Prostate gland (tissue), 2 donors: ENCODE data around the gene BRINP2. TPM values are rescaled to one million over a fixed set of nuclear protein-coding genes. Genes with fewer than 3 reads are reported as not detected.

Experiments used
- DNase-seq: peaks from one replicate; pipeline ENCODE4 v3.0.0-alpha.2; 2019; ENCODE audit warnings: low spot score
- H3K27ac ChIP-seq, 2 donors: fragments of 200-600 bp; sonication (generic); 2 replicates each; pipeline ENCODE4 v1.5.1; 2017 to 2019
- H3K27me3 ChIP-seq: fragments of 200-600 bp; sonication (generic); replicated peaks from 2 replicates; pipeline ENCODE4 v1.5.1; 2019; ENCODE audit not compliant: insufficient read depth
- H3K36me3 ChIP-seq, 2 donors: fragments of 200-600 bp; sonication (generic); 1 replicate in 1 of 2; 2 replicates in 1 of 2; pipeline versions ENCODE4 v1.5.1 to v1.8.1; 2017 to 2019
- H3K4me1 ChIP-seq: fragments of 200-600 bp; sonication (generic); replicated peaks from 2 replicates; pipeline ENCODE4 v1.5.1; 2019
- H3K4me3 ChIP-seq, 2 donors: fragments of 200-600 bp; sonication (generic); 2 replicates each; pipeline ENCODE4 v1.5.1; 2017 to 2019
- H3K9me3 ChIP-seq: fragments of 200-600 bp; sonication (generic); 2 replicates; pipeline ENCODE4 v1.5.1; 2017
- CTCF ChIP-seq, 4 experiments: fragments of 200-600 bp in 2 of 4; fragments of 450-650 bp in 2 of 4; sonication (generic) in 2 of 4; IDR thresholded peaks; 1 replicate in 3 of 4; 2 replicates in 1 of 4; pipeline ENCODE4 v1.5.1; 2016 to 2019; ENCODE audit warnings: antibody characterized with exemption in 4 of 4, mild to moderate bottlenecking in 2 of 4, moderate library complexity in 2 of 4
- POLR2A ChIP-seq: fragments of 450-650 bp; IDR thresholded peaks from one replicate; pipeline ENCODE4 v1.6.1; 2016; ENCODE audit warnings: antibody characterized with exemption, mild to moderate bottlenecking
- POLR2AphosphoS5 ChIP-seq: sonication (generic); formaldehyde crosslinking; IDR thresholded peaks from one replicate; pipeline ENCODE4 v1.6.1; 2017; ENCODE audit warnings: antibody characterized with exemption
- WGBS: methylation state at CpG from one replicate; pipeline ENCODE4 v1.1.5; 2018; 5-methylcytosine and 5-hydroxymethylcytosine counted together
- intact Hi-C: fragments of 100-400 bp; cut with DNase I; formaldehyde crosslinking; loops from one replicate; pipeline ENCODE4 v1.14.2; 2022
- total RNA-seq, 2 donors: library from RNA; depleted of rRNA; stranded (reverse); fragments of >200 nt; gene quantifications; one replicate each; pipeline ENCODE4 v1.1.0, GENCODE V29; 2016

BRINP2 gene
- total RNA-seq, 2 donors from 2014 or later = 2.3 TPM; not detected in 1

- intact Hi-C loops = no loop called here
Observed at GRCh38 chr1:177305040-177306018, 134.6 kb downstream of the BRINP2 start.

DNA sequence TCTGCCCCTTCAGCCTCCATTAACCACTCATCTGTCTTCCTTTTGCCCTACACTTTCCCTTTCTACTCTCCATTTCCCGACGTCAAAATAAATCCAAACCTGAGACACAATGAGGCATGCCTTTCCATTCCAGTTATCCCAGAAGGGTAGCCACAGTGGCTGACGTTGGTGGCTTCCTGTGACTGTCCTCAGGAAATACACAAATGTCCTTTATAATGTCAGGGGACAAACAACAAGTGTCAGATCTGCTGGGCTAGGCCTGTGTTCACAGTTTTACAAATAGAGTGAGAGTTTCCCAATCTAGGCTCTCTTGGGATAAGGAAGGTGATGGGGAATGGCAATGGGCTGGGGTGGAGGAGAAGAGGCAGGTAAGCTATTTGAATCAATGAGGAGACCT, 135.3 kb downstream of the BRINP2 start:
- no peak for DNase-seq
- no peaks in the 10 kb centered on the region for H3K4me1 ChIP-seq
- 50% methylated on average over 3 of the region's 3 CpGs for WGBS
- H3K9me3 ChIP-seq = no peaks in the 10 kb centered on the region
- no peaks in the 10 kb centered on the region for H3K27me3 ChIP-seq
- no peaks in the 10 kb centered on the region for H3K36me3 ChIP-seq
- H3K4me3 ChIP-seq = no peak overlapping the region
- no peak overlapping the region for H3K27ac ChIP-seq
- intact Hi-C loops = no loop called here
- TF ChIP-seq POLR2A = no peak
- TF ChIP-seq POLR2AphosphoS5 = no peak
- no peak for TF ChIP-seq CTCF (IDR thresholded peaks at IDR 0.05)

More at GRCh38 chr1:177305040-177306018, 134.6 kb downstream of the BRINP2 start:
- no peak for TF ChIP-seq POLR2A
- no peak for TF ChIP-seq CTCF (IDR thresholded peaks at IDR 0.05)
- TF ChIP-seq POLR2AphosphoS5 = no peak
- H3K9me3 ChIP-seq = no peaks in the 10 kb centered on the region
- H3K4me1 ChIP-seq = no peaks in the 10 kb centered on the region
- no peaks in the 10 kb centered on the region for H3K27me3 ChIP-seq
- H3K36me3 ChIP-seq = no peaks in the 10 kb centered on the region
- 39% methylated on average over 11 of the region's 11 CpGs for WGBS
- H3K27ac ChIP-seq = no peak overlapping the region
- no peak overlapping the region for H3K4me3 ChIP-seq
- DNase-seq = no peak

DNA sequence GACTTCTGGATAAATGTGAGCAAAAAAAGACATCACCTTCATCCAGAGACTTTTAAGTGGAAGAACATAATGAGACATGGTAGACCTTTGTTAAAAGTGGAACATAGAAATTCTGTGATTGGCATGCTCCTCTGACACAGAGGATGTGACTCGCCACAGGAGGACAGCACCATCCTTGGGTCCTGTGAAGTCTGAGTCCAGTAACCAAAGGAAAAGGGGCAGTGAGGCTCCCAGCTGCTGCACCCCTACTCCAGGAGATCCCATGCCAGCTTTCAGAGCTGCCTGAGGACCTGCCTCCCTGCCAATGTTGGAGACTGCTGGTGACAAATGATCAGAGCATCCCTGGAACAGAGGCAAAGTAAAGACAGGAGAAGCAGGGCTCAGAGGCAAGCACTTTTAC, 136.2 kb downstream of the BRINP2 start:
- 100% methylated on average over 1 of the region's 1 CpG for WGBS
- no peak for TF ChIP-seq POLR2AphosphoS5
- no peak for TF ChIP-seq POLR2A
- TF ChIP-seq CTCF (IDR thresholded peaks at IDR 0.05) = no peak
- Histone ChIP-seq H3K27ac (no peak overlapping the region), H3K4me3 (no peak overlapping the region), H3K9me3 (no peaks in the 10 kb centered on the region), H3K36me3 (no peaks in the 10 kb centered on the region), H3K4me1 (no peaks in the 10 kb centered on the region), H3K27me3 (no peaks in the 10 kb centered on the region)
- no peak for DNase-seq
- intact Hi-C loops = no loop called here

GRCh38 chr1:177307771-177308170, 137.0 kb downstream of the BRINP2 start:
- no peaks in the 10 kb centered on the region for H3K9me3 ChIP-seq
- no peak for DNase-seq
- H3K27me3 ChIP-seq = no peaks in the 10 kb centered on the region
- no peaks in the 10 kb centered on the region for H3K36me3 ChIP-seq
- no peaks in the 10 kb centered on the region for H3K4me1 ChIP-seq
- intact Hi-C loops = no loop called here
- no peak overlapping the region for H3K4me3 ChIP-seq
- no peak overlapping the region for H3K27ac ChIP-seq
- TF ChIP-seq CTCF (IDR thresholded peaks at IDR 0.05) (no peak), POLR2AphosphoS5 (no peak), POLR2A (no peak)

DNA sequence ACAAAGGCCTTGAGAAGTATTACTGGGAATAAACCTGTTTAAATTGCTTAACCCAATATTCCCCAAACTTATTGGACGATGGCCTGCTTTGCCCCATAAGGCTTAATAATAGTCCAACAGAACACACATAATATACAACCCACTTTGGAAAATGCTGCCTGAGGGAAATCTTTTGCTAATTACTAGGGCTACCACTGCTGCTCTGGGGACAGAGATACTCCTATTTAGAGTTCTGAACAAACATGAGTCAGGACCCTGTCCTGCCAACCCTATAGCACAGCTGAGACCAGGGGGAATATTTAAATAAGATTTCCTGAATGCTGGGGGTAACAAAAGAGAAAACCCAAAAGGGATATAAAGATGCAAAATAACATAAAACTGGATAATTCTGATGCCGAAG, 139.1 kb downstream of the BRINP2 start:
- intact Hi-C loops = no loop called here
- Histone ChIP-seq H3K9me3 (no peaks in the 10 kb centered on the region), H3K27me3 (no peaks in the 10 kb centered on the region), H3K36me3 (no peaks in the 10 kb centered on the region), H3K4me3 (no peak overlapping the region), H3K4me1 (no peaks in the 10 kb centered on the region), H3K27ac (no peak overlapping the region)
- TF ChIP-seq POLR2AphosphoS5 (no peak), CTCF (IDR thresholded peaks at IDR 0.05) (no peak), POLR2A (no peak)
- no peak for DNase-seq
- WGBS = 45% methylated on average over 2 of the region's 2 CpGs
